WTC11 (cell line): ENCODE measurements around the gene PEX26.

Experiments
- ATF2 ChIP-seq: sonication (generic); formaldehyde crosslinking; IDR thresholded peaks from 2 replicates; pipeline ENCODE4 v1.8.1; 2022; ENCODE audit warnings: low read depth, missing genetic modification reagents, borderline replicate concordance
- ATF6 ChIP-seq: sonication (generic); formaldehyde crosslinking; IDR thresholded peaks from 2 replicates; pipeline ENCODE4 v1.8.1; 2023; ENCODE audit warnings: mild to moderate bottlenecking, missing genetic modification reagents
- CBFB ChIP-seq: sonication (generic); formaldehyde crosslinking; IDR thresholded peaks from 2 replicates; pipeline ENCODE4 v1.8.1; 2022; ENCODE audit warnings: mild to moderate bottlenecking, low read depth, missing genetic modification reagents
- CTCF ChIP-seq: fragments of 200-600 bp; IDR thresholded peaks from 2 replicates; pipeline ENCODE4 v1.8.0; 2022; ENCODE audit warnings: antibody characterized with exemption
- E2F1 ChIP-seq: sonication (generic); formaldehyde crosslinking; IDR thresholded peaks from 2 replicates; pipeline ENCODE4 v1.8.0; 2022; ENCODE audit warnings: mild to moderate bottlenecking, missing genetic modification reagents
- EMX1 ChIP-seq: fragments of 250-450 bp; sonication (Bioruptor Pico); IDR thresholded peaks from 2 replicates; pipeline ENCODE4 v1.8.0; 2021; ENCODE audit warnings: mild to moderate bottlenecking
- ESRRA ChIP-seq: sonication (generic); formaldehyde crosslinking; IDR thresholded peaks from 2 replicates; pipeline ENCODE4 v1.8.1; 2022; ENCODE audit warnings: mild to moderate bottlenecking, missing genetic modification reagents, borderline replicate concordance
- ETV6 ChIP-seq: sonication (generic); formaldehyde crosslinking; IDR thresholded peaks from 2 replicates; pipeline ENCODE4 v1.8.1; 2022; ENCODE audit warnings: mild to moderate bottlenecking, missing genetic modification reagents
- RELA ChIP-seq: sonication (generic); formaldehyde crosslinking; IDR thresholded peaks from 2 replicates; pipeline ENCODE4 v1.8.1; 2022; ENCODE audit warnings: missing genetic modification reagents, mild to moderate bottlenecking, borderline replicate concordance
- ZMAT4 ChIP-seq: fragments of 250-450 bp; sonication (Bioruptor Pico); IDR thresholded peaks from 2 replicates; pipeline ENCODE4 v1.9.0; 2021; ENCODE audit warnings: mild to moderate bottlenecking
- ZNF138 ChIP-seq: sonication (generic); formaldehyde crosslinking; conservative IDR thresholded peaks from 2 replicates; pipeline ENCODE4 v1.8.1; 2022; ENCODE audit warnings: mild to moderate bottlenecking, moderate library complexity, missing genetic modification reagents
- ZNF232 ChIP-seq: sonication (generic); formaldehyde crosslinking; IDR thresholded peaks from 2 replicates; pipeline ENCODE4 v1.8.0; 2022; ENCODE audit warnings: mild to moderate bottlenecking, missing genetic modification reagents
- TF ChIP-seq, protein P1 (sequence below): sonication (generic); formaldehyde crosslinking; IDR thresholded peaks from 2 replicates; pipeline ENCODE4 v1.8.1; 2023; ENCODE audit warnings: mild to moderate bottlenecking, missing genetic modification reagents, moderate library complexity
- TF ChIP-seq, protein P2 (sequence below): fragments of 250-450 bp; sonication (Bioruptor Pico); IDR thresholded peaks from 2 replicates; pipeline ENCODE4 v1.9.0; 2021; ENCODE audit warnings: mild to moderate bottlenecking, borderline replicate concordance

DNA sequence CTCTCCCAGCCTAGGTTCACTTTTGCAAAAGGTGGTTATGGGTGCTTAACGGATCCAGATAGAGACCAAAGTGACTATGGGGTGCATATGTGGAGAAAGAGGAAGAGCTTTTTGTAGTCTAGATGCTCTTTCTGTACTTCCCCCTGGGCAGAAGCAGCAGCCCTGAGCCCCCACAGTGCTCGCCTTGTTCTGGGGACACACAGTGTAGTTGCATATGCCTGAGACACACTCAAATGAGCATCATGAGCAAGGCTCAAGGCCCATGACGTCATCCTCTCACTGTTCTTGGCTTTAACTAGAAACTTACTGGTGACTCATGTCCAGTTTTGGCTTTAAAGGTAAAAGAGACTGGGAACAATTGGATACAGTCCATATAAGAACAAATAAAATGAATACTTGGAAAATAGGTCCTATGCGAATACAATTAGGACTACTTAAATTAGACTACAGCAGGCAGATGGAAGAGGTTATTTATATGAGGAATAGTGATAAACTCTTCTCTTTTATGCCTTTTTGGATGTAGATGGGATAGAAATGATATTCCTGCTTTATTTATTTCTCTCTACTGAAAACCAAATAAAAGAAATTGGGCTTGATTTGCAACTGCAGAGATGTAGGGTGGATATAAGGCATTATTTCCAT lies 20.1 kb upstream of the PEX26 start:
- TF ChIP-seq ZNF232 (CRISPR knock-in tag) (no peak), ATF6 (CRISPR knock-in tag) (no peak), ZNF138 (CRISPR knock-in tag) (no peak), EMX1 (no peak), CTCF (no peak), ESRRA (CRISPR knock-in tag) (no peak), ETV6 (no peak), ATF2 (no peak), RELA (CRISPR knock-in tag) (no peak), E2F1 (no peak), CBFB (CRISPR knock-in tag) (no peak), ZMAT4 (no peak)
- TF ChIP-seq, protein P1, sequence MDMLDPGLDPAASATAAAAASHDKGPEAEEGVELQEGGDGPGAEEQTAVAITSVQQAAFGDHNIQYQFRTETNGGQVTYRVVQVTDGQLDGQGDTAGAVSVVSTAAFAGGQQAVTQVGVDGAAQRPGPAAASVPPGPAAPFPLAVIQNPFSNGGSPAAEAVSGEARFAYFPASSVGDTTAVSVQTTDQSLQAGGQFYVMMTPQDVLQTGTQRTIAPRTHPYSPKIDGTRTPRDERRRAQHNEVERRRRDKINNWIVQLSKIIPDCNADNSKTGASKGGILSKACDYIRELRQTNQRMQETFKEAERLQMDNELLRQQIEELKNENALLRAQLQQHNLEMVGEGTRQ (CRISPR knock-in tag): no peak
- TF ChIP-seq, protein P2, sequence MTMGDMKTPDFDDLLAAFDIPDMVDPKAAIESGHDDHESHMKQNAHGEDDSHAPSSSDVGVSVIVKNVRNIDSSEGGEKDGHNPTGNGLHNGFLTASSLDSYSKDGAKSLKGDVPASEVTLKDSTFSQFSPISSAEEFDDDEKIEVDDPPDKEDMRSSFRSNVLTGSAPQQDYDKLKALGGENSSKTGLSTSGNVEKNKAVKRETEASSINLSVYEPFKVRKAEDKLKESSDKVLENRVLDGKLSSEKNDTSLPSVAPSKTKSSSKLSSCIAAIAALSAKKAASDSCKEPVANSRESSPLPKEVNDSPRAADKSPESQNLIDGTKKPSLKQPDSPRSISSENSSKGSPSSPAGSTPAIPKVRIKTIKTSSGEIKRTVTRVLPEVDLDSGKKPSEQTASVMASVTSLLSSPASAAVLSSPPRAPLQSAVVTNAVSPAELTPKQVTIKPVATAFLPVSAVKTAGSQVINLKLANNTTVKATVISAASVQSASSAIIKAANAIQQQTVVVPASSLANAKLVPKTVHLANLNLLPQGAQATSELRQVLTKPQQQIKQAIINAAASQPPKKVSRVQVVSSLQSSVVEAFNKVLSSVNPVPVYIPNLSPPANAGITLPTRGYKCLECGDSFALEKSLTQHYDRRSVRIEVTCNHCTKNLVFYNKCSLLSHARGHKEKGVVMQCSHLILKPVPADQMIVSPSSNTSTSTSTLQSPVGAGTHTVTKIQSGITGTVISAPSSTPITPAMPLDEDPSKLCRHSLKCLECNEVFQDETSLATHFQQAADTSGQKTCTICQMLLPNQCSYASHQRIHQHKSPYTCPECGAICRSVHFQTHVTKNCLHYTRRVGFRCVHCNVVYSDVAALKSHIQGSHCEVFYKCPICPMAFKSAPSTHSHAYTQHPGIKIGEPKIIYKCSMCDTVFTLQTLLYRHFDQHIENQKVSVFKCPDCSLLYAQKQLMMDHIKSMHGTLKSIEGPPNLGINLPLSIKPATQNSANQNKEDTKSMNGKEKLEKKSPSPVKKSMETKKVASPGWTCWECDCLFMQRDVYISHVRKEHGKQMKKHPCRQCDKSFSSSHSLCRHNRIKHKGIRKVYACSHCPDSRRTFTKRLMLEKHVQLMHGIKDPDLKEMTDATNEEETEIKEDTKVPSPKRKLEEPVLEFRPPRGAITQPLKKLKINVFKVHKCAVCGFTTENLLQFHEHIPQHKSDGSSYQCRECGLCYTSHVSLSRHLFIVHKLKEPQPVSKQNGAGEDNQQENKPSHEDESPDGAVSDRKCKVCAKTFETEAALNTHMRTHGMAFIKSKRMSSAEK: no peak
